Thoracic aorta (tissue), 2 donors: Measurements from ENCODE around the gene COPS3. TPM values are rescaled to one million over a fixed set of nuclear protein-coding genes. Genes with fewer than 3 reads are reported as not detected.

Experiments used
- ATAC-seq: fragments of 150-250 bp; one replicate; pipeline ENCODE4 v1.8.0; 2017; ENCODE audit warnings: low read depth; ENCODE audit not compliant: insufficient number of reproducible peaks, low FRiP score
- DNase-seq: peaks from one replicate; pipeline ENCODE4 v3.0.0-alpha.2; 2020; ENCODE audit warnings: low spot score
- H3K27ac ChIP-seq, 2 donors: fragments of 200-600 bp; sonication (generic); 1 replicate in 1 of 2; 2 replicates in 1 of 2; pipeline ENCODE4 v1.5.1; 2016; ENCODE audit warnings: mild to moderate bottlenecking in 2 of 2, moderate library complexity in 2 of 2
- H3K27me3 ChIP-seq: fragments of 200-600 bp; sonication (generic); replicated peaks from 2 replicates; pipeline ENCODE4 v1.6.0; 2016; ENCODE audit warnings: mild to moderate bottlenecking; ENCODE audit not compliant: insufficient read depth
- H3K36me3 ChIP-seq: fragments of 200-600 bp; sonication (generic); one replicate; pipeline ENCODE4 v1.5.1; 2016
- H3K4me1 ChIP-seq, 2 donors: fragments of 200-600 bp; sonication (generic); 1 replicate in 1 of 2; 2 replicates in 1 of 2; pipeline versions ENCODE4 v1.5.1 to v1.6.0; 2016; ENCODE audit warnings: low read depth in 2 of 2, mild to moderate bottlenecking in 1 of 2; ENCODE audit not compliant: control insufficient read depth in 1 of 2
- H3K4me3 ChIP-seq: fragments of 200-600 bp; sonication (generic); 2 replicates; pipeline ENCODE4 v1.5.1; 2016; ENCODE audit warnings: mild to moderate bottlenecking
- H3K9me3 ChIP-seq: fragments of 200-600 bp; sonication (generic); 2 replicates; pipeline ENCODE4 v1.5.1; 2016
- CTCF ChIP-seq: fragments of 200-600 bp; sonication (generic); IDR thresholded peaks from one replicate; pipeline ENCODE4 v1.5.1; 2019; ENCODE audit warnings: antibody characterized with exemption
- total RNA-seq, 2 donors: library from RNA; depleted of rRNA; stranded (reverse); fragments of >200 nt; gene quantifications; one replicate each; pipeline versions ENCODE4 v1.1.0 to v1.2.3, GENCODE V29; 2016

Gene COPS3
- total RNA-seq, 2 donors from 2014 or later, result 45.4 to 49.8 TPM

GRCh38 chr17:17235212-17236174 is 45.6 kb downstream of the COPS3 start:
- Histone ChIP-seq H3K4me3 (peak overlapping the region; percentile 99), H3K27ac (peak overlapping the region in 1 of 2 donors; percentile 7), H3K27me3 (no peaks in the 10 kb centered on the region), H3K36me3 (peaks cover 17% of the 10 kb centered on the region), H3K4me1 (peaks cover 0 to 33% of the 10 kb centered on the region in 2 donors), H3K9me3 (no peaks in the 10 kb centered on the region)
- no peak for TF ChIP-seq CTCF
- ATAC-seq, result no peak
- DNase-seq, result no peak

- H3K36me3 ChIP-seq, result peaks cover 45% of the 10 kb centered on the region
- DNase-seq (no peak), ATAC-seq (no peak)
- H3K27ac ChIP-seq, result no peak overlapping the region
- no peaks in the 10 kb centered on the region for H3K27me3 ChIP-seq
- peaks cover 0 to 36% of the 10 kb centered on the region in 2 donors for H3K4me1 ChIP-seq
- TF ChIP-seq CTCF, result no peak
- H3K9me3 ChIP-seq, result no peaks in the 10 kb centered on the region
- H3K4me3 ChIP-seq, result no peak overlapping the region
These were observed 48.8 kb downstream of the COPS3 start for GRCh38 chr17:17232303-17232621.

- Histone ChIP-seq H3K4me3 (no peak overlapping the region), H3K9me3 (no peaks in the 10 kb centered on the region), H3K27me3 (no peaks in the 10 kb centered on the region), H3K27ac (no peak overlapping the region), H3K36me3 (peaks cover 50% of the 10 kb centered on the region), H3K4me1 (peaks cover 0 to 36% of the 10 kb centered on the region in 2 donors)
- ATAC-seq, result no peak
- TF ChIP-seq CTCF, result no peak
- DNase-seq, result no peak
These were observed 49.3 kb downstream of the COPS3 start for GRCh38 chr17:17231621-17232302.

- DNase-seq, result no peak
- Histone ChIP-seq H3K27ac (no peak overlapping the region), H3K36me3 (peaks cover 70% of the 10 kb centered on the region), H3K4me3 (no peak overlapping the region), H3K4me1 (peaks cover 0 to 24% of the 10 kb centered on the region in 2 donors), H3K9me3 (no peaks in the 10 kb centered on the region), H3K27me3 (no peaks in the 10 kb centered on the region)
- no peak for ATAC-seq
- no peak for TF ChIP-seq CTCF
These were observed 51.3 kb downstream of the COPS3 start for GRCh38 chr17:17229416-17230384.
